CD4-positive, alpha-beta T cell (primary cell): ENCODE data around the gene COL23A1. TPM values are rescaled to one million over a fixed set of nuclear protein-coding genes. Genes with fewer than 3 reads are reported as not detected.

ENCODE experiments used
- ATAC-seq: fragments of 200-7000 bp; cut with Tn5 transposase; one replicate; pipeline ENCODE4 v1.10.0; 2022; ENCODE audit warnings: mild to moderate bottlenecking; ENCODE audit not compliant: poor library complexity
- CTCF ChIA-PET: fragments of 350-600 bp; sonication (Branson Sonifier 250); formaldehyde crosslinking; loops from one replicate; lab custom pipeline; 2021; ENCODE audit warnings: antibody characterized with exemption, inconsistent platforms; lab: Charles Lee
- POLR2A ChIA-PET: fragments of 350-600 bp; sonication (Branson Sonifier 250); formaldehyde crosslinking; loops from one replicate; lab custom pipeline; 2021; ENCODE audit warnings: antibody characterized with exemption, inconsistent platforms; lab: Charles Lee
- DNase-seq, 14 experiments: peaks; one replicate each; pipeline ENCODE4 v3.0.0-alpha.2; 2013 to 2020; ENCODE audit warnings: mixed read lengths in 2 of 14
- H3K27ac ChIP-seq, 2 donors: one replicate each; pipeline versions ENCODE4 v1.5.1 to v1.7.0; 2013; ENCODE audit warnings: low read length in 2 of 2, low read depth in 1 of 2, mild to moderate bottlenecking in 1 of 2
- H3K27me3 ChIP-seq, 2 experiments: 1 replicate in 1 of 2; 2 replicates in 1 of 2; pipeline versions ENCODE4 v1.6.1 to v1.7.0; 2013; ENCODE audit warnings: low read length in 2 of 2, control low read depth in 1 of 2, mild to moderate bottlenecking in 1 of 2, moderate library complexity in 1 of 2; ENCODE audit not compliant: insufficient read depth in 2 of 2, control insufficient read depth in 1 of 2
- H3K36me3 ChIP-seq: one replicate; pipeline ENCODE4 v1.6.1; 2013; ENCODE audit warnings: low read length, control low read depth; ENCODE audit not compliant: insufficient read depth
- H3K4me1 ChIP-seq: one replicate; pipeline ENCODE4 v1.6.1; 2013; ENCODE audit warnings: low read length, control low read depth; ENCODE audit not compliant: insufficient read depth
- H3K4me3 ChIP-seq: one replicate; pipeline ENCODE4 v1.5.1; 2013; ENCODE audit warnings: mild to moderate bottlenecking, low read length, moderate library complexity
- H3K9me3 ChIP-seq, 2 experiments: 1 replicate in 1 of 2; 2 replicates in 1 of 2; pipeline versions ENCODE4 v1.6.1 to v1.7.0; 2013; ENCODE audit warnings: low read length in 2 of 2, mild to moderate bottlenecking in 2 of 2, control low read depth in 1 of 2, moderate library complexity in 1 of 2; ENCODE audit not compliant: control insufficient read depth in 1 of 2, insufficient read depth in 1 of 2
- H3K27ac Mint-ChIP-seq: one replicate; pipeline ENCODE4 v1.8.0; 2020; ENCODE audit warnings: mixed read lengths
- H3K27me3 Mint-ChIP-seq: one replicate; pipeline ENCODE4 v1.8.0; 2021; ENCODE audit warnings: mixed read lengths
- H3K36me3 Mint-ChIP-seq: one replicate; pipeline ENCODE4 v1.8.0; 2021; ENCODE audit warnings: low read depth, mixed read lengths
- H3K4me1 Mint-ChIP-seq: one replicate; pipeline ENCODE4 v1.8.0; 2021; ENCODE audit warnings: low read depth, mixed read lengths
- H3K4me3 Mint-ChIP-seq: one replicate; pipeline ENCODE4 v1.8.0; 2020; ENCODE audit warnings: mild to moderate bottlenecking, mixed read lengths
- H3K9me3 Mint-ChIP-seq: one replicate; pipeline ENCODE4 v1.8.0; 2020; ENCODE audit warnings: mixed read lengths
- intact Hi-C, 2 experiments: fragments of 100-400 bp; cut with DNase I in 1 of 2; cut with micrococcal nuclease in 1 of 2; formaldehyde crosslinking; loops; one replicate each; pipeline versions ENCODE4 v1.15.1 to v1.9.0; 2023 to 2025; cut with DNase I, micrococcal nuclease
- total RNA-seq, 174 experiments: library from RNA in 2 of 174; stranded (reverse) in 2 of 174; gene quantifications; one replicate each; pipeline ENCODE4 v1.2.3 and lab custom pipeline; 2021 to 2026
- TF ChIP-seq, protein P1 (sequence below): fragments of 200-600 bp; IDR thresholded peaks from one replicate; pipeline ENCODE4 v1.8.0; 2022; ENCODE audit warnings: antibody characterized with exemption, mild to moderate bottlenecking

The COL23A1 gene
- total RNA-seq, 2 experiments from 2014 or later = not detected

DNA sequence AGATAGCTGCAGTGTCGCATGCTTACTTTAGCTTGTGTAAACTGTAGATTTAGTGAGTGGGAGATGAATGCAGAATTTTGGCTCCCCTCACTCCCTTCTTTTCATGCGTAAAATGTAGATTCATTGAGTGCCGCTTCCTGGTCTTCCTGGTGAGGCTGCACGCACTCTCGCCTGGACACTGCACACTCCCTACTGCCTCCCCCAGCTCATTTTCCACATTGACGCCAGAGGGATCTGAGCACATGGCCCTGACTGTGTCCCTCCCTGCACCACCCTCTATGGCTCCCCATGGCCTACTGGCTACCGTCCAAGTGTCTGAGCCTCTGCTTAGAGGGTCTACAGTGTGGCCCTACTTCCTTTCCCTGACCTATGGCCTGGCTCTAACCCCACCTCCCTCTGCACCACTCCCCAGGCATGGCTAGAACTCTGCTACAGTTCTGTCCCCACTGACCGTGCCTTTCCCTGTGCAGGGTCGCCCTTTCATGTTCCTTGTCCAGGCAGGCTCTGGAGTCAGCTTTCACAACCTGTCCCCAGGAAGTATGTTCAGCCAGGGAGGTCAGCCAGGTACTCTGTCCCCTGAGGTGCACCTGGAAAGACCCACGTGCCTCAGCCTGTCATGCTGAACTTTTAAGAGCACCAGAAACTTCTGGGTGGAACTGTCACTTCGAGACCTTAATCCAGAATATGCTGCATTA is 160.6 kb downstream of the COL23A1 start:
- H3K4me1 Mint-ChIP-seq = no peaks in the 10 kb centered on the region
- POLR2A ChIA-PET = no interaction called here

DNA sequence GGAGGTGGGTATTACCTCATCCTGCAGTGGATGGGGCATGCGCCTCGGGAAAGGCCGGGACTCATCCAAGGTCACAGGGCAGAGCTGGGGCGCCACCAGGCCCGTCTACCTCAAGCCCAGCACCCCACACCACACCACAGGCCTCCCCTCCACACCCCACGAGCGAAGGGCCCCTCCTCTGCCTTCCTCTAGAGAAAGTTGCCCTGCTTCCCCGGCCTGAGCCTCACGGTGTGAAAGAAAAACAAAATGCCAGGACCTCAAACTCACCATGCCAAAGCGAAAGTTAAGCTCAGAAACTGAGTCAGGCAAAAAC is 161.1 kb downstream of the COL23A1 start:
- intact Hi-C loops = no loop called here
- CTCF ChIA-PET = no interaction called here

More for the DNA sequence above, 160.6 kb downstream of the COL23A1 start:
- no peak for ATAC-seq
- intact Hi-C loops = no loop called here
- TF ChIP-seq, protein P1, sequence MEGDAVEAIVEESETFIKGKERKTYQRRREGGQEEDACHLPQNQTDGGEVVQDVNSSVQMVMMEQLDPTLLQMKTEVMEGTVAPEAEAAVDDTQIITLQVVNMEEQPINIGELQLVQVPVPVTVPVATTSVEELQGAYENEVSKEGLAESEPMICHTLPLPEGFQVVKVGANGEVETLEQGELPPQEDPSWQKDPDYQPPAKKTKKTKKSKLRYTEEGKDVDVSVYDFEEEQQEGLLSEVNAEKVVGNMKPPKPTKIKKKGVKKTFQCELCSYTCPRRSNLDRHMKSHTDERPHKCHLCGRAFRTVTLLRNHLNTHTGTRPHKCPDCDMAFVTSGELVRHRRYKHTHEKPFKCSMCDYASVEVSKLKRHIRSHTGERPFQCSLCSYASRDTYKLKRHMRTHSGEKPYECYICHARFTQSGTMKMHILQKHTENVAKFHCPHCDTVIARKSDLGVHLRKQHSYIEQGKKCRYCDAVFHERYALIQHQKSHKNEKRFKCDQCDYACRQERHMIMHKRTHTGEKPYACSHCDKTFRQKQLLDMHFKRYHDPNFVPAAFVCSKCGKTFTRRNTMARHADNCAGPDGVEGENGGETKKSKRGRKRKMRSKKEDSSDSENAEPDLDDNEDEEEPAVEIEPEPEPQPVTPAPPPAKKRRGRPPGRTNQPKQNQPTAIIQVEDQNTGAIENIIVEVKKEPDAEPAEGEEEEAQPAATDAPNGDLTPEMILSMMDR = no peak
- Mint-ChIP-seq H3K27me3 (no peaks in the 10 kb centered on the region), H3K9me3 (no peaks in the 10 kb centered on the region), H3K36me3 (no peaks in the 10 kb centered on the region), H3K27ac (no peak overlapping the region), H3K4me3 (no peak overlapping the region)
- Histone ChIP-seq H3K27me3 (no peaks in the 10 kb centered on the region), H3K36me3 (no peaks in the 10 kb centered on the region), H3K4me1 (no peaks in the 10 kb centered on the region), H3K27ac (no peak overlapping the region), H3K4me3 (no peak overlapping the region), H3K9me3 (peaks cover 0 to 8% of the 10 kb centered on the region in 2 experiments)
- no peak for DNase-seq
- CTCF ChIA-PET = no interaction called here

DNA sequence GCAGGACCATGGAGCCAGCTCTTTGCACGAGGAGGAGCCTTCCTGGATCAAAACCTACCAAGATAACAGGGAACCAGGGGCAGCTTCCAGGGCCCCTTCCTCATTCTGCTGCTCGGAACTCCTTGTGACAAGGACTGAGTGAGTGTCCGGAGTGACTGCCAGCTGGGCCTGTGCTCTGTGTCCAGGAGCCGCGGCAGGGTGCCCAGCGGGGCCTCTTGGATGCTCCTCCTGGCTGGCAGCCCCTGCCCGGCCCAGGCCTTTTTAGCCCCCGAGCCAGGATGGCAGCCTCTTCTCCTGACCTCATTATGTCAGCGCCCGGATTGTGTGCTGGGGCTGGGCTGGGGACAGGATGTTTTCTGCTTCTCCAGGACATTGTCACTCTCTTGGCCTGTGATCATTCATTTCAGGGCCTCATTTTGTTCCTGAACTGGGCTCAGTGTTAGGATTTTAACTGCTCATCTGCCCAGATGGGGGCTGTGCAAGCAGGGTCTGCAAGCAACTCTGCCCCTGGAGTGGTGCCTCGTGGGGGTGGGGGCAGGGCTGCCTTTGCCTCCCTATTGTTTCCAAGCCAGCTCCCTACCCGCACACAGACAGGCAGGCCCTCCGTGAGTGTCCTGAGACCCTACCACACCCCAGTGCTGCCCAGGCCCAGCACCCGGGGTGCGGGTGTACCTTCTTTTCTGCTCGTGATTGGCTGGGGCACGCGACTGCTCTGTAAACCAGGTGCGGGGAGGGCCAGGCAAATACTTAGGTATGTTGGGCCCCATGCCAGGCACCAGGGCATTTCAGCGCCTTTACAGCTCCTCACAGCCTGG is 161.6 kb downstream of the COL23A1 start:
- Histone ChIP-seq H3K9me3 (peaks cover 0 to 8% of the 10 kb centered on the region in 2 experiments), H3K4me3 (no peak overlapping the region), H3K27me3 (no peaks in the 10 kb centered on the region), H3K27ac (no peak overlapping the region), H3K4me1 (no peaks in the 10 kb centered on the region), H3K36me3 (no peaks in the 10 kb centered on the region)
- H3K4me3 Mint-ChIP-seq = no peak overlapping the region
- ChIA-PET CTCF (no interaction called here), POLR2A (no interaction called here)
- ATAC-seq (no peak), DNase-seq (no peak)
- TF ChIP-seq, protein P1 = no peak
- no peaks in the 10 kb centered on the region for H3K36me3 Mint-ChIP-seq
- H3K27me3 Mint-ChIP-seq = no peaks in the 10 kb centered on the region
- no peaks in the 10 kb centered on the region for H3K4me1 Mint-ChIP-seq
- intact Hi-C loops = no loop called here
- H3K27ac Mint-ChIP-seq = no peak overlapping the region
- no peaks in the 10 kb centered on the region for H3K9me3 Mint-ChIP-seq

More for the DNA sequence above, 161.1 kb downstream of the COL23A1 start:
- H3K27me3 ChIP-seq = no peaks in the 10 kb centered on the region
- H3K27ac ChIP-seq = no peak overlapping the region
- H3K36me3 ChIP-seq = no peaks in the 10 kb centered on the region
- DNase-seq = no peak
- Mint-ChIP-seq H3K27ac (no peak overlapping the region), H3K27me3 (no peaks in the 10 kb centered on the region), H3K4me1 (no peaks in the 10 kb centered on the region), H3K4me3 (no peak overlapping the region), H3K36me3 (no peaks in the 10 kb centered on the region), H3K9me3 (no peaks in the 10 kb centered on the region)
- no peak overlapping the region for H3K4me3 ChIP-seq
- no peak for ATAC-seq
- TF ChIP-seq, protein P1 = no peak
- no peaks in the 10 kb centered on the region for H3K4me1 ChIP-seq
- POLR2A ChIA-PET = no interaction called here
- H3K9me3 ChIP-seq = peaks cover 0 to 8% of the 10 kb centered on the region in 2 experiments
